H9 (cell line): ENCODE data around the gene KL. TPM values are rescaled to one million over a fixed set of nuclear protein-coding genes. Genes with fewer than 3 reads are reported as not detected.

ENCODE experiments used
- DNase-seq: peaks from one replicate; pipeline ENCODE4 v3.0.0-alpha.2; 2017
- H2AFZ ChIP-seq: one replicate; pipeline ENCODE4 v1.6.1; 2013; ENCODE audit warnings: mild to moderate bottlenecking, low read length, control low read depth, moderate library complexity
- H2AK5ac ChIP-seq: 2 replicates; pipeline ENCODE4 v1.6.1; 2013; ENCODE audit warnings: low read length, control low read depth, mixed read lengths; ENCODE audit not compliant: insufficient read length
- H2BK120ac ChIP-seq: one replicate; pipeline ENCODE4 v1.6.1; 2013; ENCODE audit warnings: low read depth, mild to moderate bottlenecking, low read length, control low read depth, inconsistent platforms; ENCODE audit not compliant: poor library complexity, severe bottlenecking
- H2BK12ac ChIP-seq: 2 replicates; pipeline ENCODE4 v1.6.1; 2013; ENCODE audit warnings: low read length, control low read depth, mixed read lengths, low read depth; ENCODE audit not compliant: insufficient read length
- H2BK15ac ChIP-seq: 2 replicates; pipeline ENCODE4 v1.6.1; 2013; ENCODE audit warnings: low read depth, low read length, control low read depth
- H2BK20ac ChIP-seq: one replicate; pipeline ENCODE4 v1.6.1; 2013; ENCODE audit warnings: low read depth, mild to moderate bottlenecking, low read length, control low read depth, inconsistent platforms; ENCODE audit not compliant: poor library complexity, severe bottlenecking
- H2BK5ac ChIP-seq: 2 replicates; pipeline ENCODE4 v1.6.1; 2013; ENCODE audit warnings: low read length, control low read depth, mixed read lengths; ENCODE audit not compliant: insufficient read length
- H3K14ac ChIP-seq: 2 replicates; pipeline ENCODE4 v1.6.1; 2013; ENCODE audit warnings: low read length, control low read depth; ENCODE audit not compliant: insufficient read depth
- H3K18ac ChIP-seq: 2 replicates; pipeline ENCODE4 v1.6.1; 2013; ENCODE audit warnings: low read depth, mild to moderate bottlenecking, mixed read lengths, low read length, control low read depth; ENCODE audit not compliant: insufficient read length
- H3K23ac ChIP-seq: 2 replicates; pipeline ENCODE4 v1.6.1; 2013; ENCODE audit warnings: low read length, control low read depth, mixed read lengths, low read depth; ENCODE audit not compliant: insufficient read length
- H3K23me2 ChIP-seq: 2 replicates; pipeline ENCODE4 v1.6.1; 2013; ENCODE audit warnings: low read depth, mild to moderate bottlenecking, mixed read lengths, low read length, control low read depth; ENCODE audit not compliant: insufficient read length, poor library complexity, severe bottlenecking
- H3K27ac ChIP-seq: 2 replicates; pipeline ENCODE4 v1.5.1; 2013; ENCODE audit warnings: low read length, control low read depth, mixed read lengths, low read depth; ENCODE audit not compliant: insufficient read length
- H3K27me3 ChIP-seq: 2 replicates; pipeline ENCODE4 v1.6.1; 2013; ENCODE audit warnings: low read length, control low read depth, inconsistent platforms; ENCODE audit not compliant: insufficient read depth
- H3K4ac ChIP-seq: 2 replicates; pipeline ENCODE4 v1.6.1; 2013; ENCODE audit warnings: low read depth, mild to moderate bottlenecking, control low read depth, inconsistent platforms, low read length, moderate library complexity
- H3K4me1 ChIP-seq: 2 replicates; pipeline ENCODE4 v1.6.1; 2013; ENCODE audit warnings: low read length, control low read depth, inconsistent platforms; ENCODE audit not compliant: insufficient read depth
- H3K4me2 ChIP-seq: 2 replicates; pipeline ENCODE4 v1.6.1; 2013; ENCODE audit warnings: low read length, control low read depth, mixed read lengths; ENCODE audit not compliant: insufficient read length, insufficient read depth
- H3K56ac ChIP-seq: 2 replicates; pipeline ENCODE4 v1.6.1; 2013; ENCODE audit warnings: low read depth, mild to moderate bottlenecking, mixed read lengths, low read length, control low read depth; ENCODE audit not compliant: insufficient read length
- H3K79me1 ChIP-seq: 2 replicates; pipeline ENCODE4 v1.6.1; 2013; ENCODE audit warnings: low read depth, mild to moderate bottlenecking, moderate library complexity, low read length, control low read depth, inconsistent platforms; ENCODE audit not compliant: insufficient read depth, poor library complexity, severe bottlenecking
- H3K79me2 ChIP-seq: 2 replicates; pipeline ENCODE4 v1.6.1; 2013; ENCODE audit warnings: low read length, control low read depth, inconsistent platforms; ENCODE audit not compliant: insufficient read depth
- H3K9ac ChIP-seq: 2 replicates; pipeline ENCODE4 v1.6.1; 2013; ENCODE audit warnings: low read length, control low read depth, mixed read lengths; ENCODE audit not compliant: insufficient read length; ENCODE audit errors: extremely low read depth
- H3K9me3 ChIP-seq: one replicate; pipeline ENCODE4 v1.6.1; 2013; ENCODE audit warnings: low read depth, low read length, inconsistent platforms; ENCODE audit not compliant: control insufficient read depth
- H3T11ph ChIP-seq: one replicate; pipeline ENCODE4 v1.6.1; 2013; ENCODE audit warnings: mild to moderate bottlenecking, low read length, control low read depth, inconsistent platforms
- H4K20me1 ChIP-seq: one replicate; pipeline ENCODE4 v1.6.1; 2013; ENCODE audit not compliant: control insufficient read depth, insufficient read length, insufficient read depth
- H4K5ac ChIP-seq: 2 replicates; pipeline ENCODE4 v1.6.1; 2013; ENCODE audit warnings: low read depth, mild to moderate bottlenecking, mixed read lengths, low read length, control low read depth; ENCODE audit not compliant: insufficient read length
- H4K8ac ChIP-seq: replicated peaks from 2 replicates; pipeline ENCODE4 v1.6.1; 2013; ENCODE audit warnings: low read length, control low read depth, mixed read lengths, low read depth; ENCODE audit not compliant: insufficient read length
- H4K91ac ChIP-seq: 2 replicates; pipeline ENCODE4 v1.6.1; 2013; ENCODE audit warnings: low read depth, mild to moderate bottlenecking, moderate library complexity, mixed read lengths, low read length, control low read depth; ENCODE audit not compliant: insufficient read length
- H3K27ac Mint-ChIP-seq, 3 experiments: 2 replicates in 2 of 3; 3 replicates in 1 of 3; pipeline ENCODE4 v1.8.0; 2020 to 2021; ENCODE audit warnings: mixed read lengths in 3 of 3, mild to moderate bottlenecking in 1 of 3, moderate library complexity in 1 of 3
- H3K27me3 Mint-ChIP-seq: 2 replicates; pipeline ENCODE4 v1.8.0; 2021; ENCODE audit warnings: low read depth, mild to moderate bottlenecking, moderate library complexity, mixed read lengths
- H3K36me3 Mint-ChIP-seq, 3 experiments: 2 replicates in 2 of 3; 3 replicates in 1 of 3; pipeline ENCODE4 v1.8.0; 2020 to 2021; ENCODE audit warnings: low read depth in 3 of 3, mixed read lengths in 3 of 3; ENCODE audit not compliant: insufficient read depth in 1 of 3
- H3K4me1 Mint-ChIP-seq, 2 experiments: 2 replicates each; pipeline ENCODE4 v1.8.0; 2020; ENCODE audit warnings: mixed read lengths in 2 of 2
- H3K4me3 Mint-ChIP-seq, 2 experiments: 2 replicates in 1 of 2; 3 replicates in 1 of 2; pipeline ENCODE4 v1.8.0; 2020 to 2021; ENCODE audit warnings: mild to moderate bottlenecking in 2 of 2, mixed read lengths in 2 of 2, moderate library complexity in 1 of 2
- H3K9me3 Mint-ChIP-seq, 2 experiments: 2 replicates in 1 of 2; 3 replicates in 1 of 2; pipeline ENCODE4 v1.8.0; 2020; ENCODE audit warnings: mild to moderate bottlenecking in 2 of 2, mixed read lengths in 2 of 2, moderate library complexity in 1 of 2
- WGBS: extraction: QIAGEN DNeasy Blood & Tissue Kit; methylation state at CpG from one replicate; pipeline ENCODE4 v1.1.7; 2013; ENCODE audit warnings: missing lambda C conversion rate, low lambda C conversion rate, mixed read lengths; ENCODE audit not compliant: insufficient read length; ENCODE audit errors: extremely low coverage; 5-methylcytosine and 5-hydroxymethylcytosine counted together
- total RNA-seq: library from RNA; stranded (reverse); gene quantifications from 2 replicates; pipeline ENCODE4 v1.2.1, GENCODE V29; 2021
- TF ChIP-seq, protein P1 (sequence below): fragments of 200-600 bp; sonication (generic); conservative IDR thresholded peaks from 3 replicates; pipeline ENCODE4 v1.8.0; 2021; ENCODE audit warnings: antibody characterized with exemption, mild to moderate bottlenecking

KL gene
- total RNA-seq, 1 experiment from 2014 or later, result not detected

DNA sequence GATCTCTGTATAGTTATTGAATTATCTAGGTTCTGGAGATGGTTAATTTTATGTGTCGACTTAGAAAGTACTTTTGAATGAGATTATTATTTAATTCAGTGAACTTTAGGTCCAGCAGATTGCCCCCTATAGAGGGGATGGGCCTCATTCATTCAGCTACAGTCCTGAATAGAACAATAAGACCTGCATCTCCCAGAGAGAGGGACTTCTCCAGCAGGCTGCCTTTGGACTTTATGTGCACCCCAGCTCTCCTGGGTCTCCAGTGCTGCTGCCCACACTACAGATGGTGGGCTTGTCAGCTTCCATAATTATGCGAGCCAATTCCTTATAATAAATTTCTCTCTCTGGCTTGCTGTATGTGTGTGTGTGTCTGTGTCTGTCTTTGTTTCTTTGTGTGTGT lies 39.3 kb upstream of the KL start:
- no peak overlapping the region for H2BK120ac ChIP-seq
- H3K4me2 ChIP-seq, result no peak overlapping the region
- no peak overlapping the region for H2AK5ac ChIP-seq
- H2BK5ac ChIP-seq, result no peak overlapping the region
- no peak overlapping the region for H3T11ph ChIP-seq
- H2BK20ac ChIP-seq, result no peak overlapping the region
- no peaks in the 10 kb centered on the region for H3K4me1 ChIP-seq
- H3K23ac ChIP-seq, result no peak overlapping the region
- TF ChIP-seq, protein P1, sequence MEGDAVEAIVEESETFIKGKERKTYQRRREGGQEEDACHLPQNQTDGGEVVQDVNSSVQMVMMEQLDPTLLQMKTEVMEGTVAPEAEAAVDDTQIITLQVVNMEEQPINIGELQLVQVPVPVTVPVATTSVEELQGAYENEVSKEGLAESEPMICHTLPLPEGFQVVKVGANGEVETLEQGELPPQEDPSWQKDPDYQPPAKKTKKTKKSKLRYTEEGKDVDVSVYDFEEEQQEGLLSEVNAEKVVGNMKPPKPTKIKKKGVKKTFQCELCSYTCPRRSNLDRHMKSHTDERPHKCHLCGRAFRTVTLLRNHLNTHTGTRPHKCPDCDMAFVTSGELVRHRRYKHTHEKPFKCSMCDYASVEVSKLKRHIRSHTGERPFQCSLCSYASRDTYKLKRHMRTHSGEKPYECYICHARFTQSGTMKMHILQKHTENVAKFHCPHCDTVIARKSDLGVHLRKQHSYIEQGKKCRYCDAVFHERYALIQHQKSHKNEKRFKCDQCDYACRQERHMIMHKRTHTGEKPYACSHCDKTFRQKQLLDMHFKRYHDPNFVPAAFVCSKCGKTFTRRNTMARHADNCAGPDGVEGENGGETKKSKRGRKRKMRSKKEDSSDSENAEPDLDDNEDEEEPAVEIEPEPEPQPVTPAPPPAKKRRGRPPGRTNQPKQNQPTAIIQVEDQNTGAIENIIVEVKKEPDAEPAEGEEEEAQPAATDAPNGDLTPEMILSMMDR, result no peak
- H3K9me3 ChIP-seq, result no peaks in the 10 kb centered on the region
- Mint-ChIP-seq H3K4me1 (peaks cover 17 to 19% of the 10 kb centered on the region in 2 experiments), H3K4me3 (peak overlapping the region in 1 of 2 experiments; percentile 3; a peak in 1 of 5 replicates), H3K27me3 (no peaks in the 10 kb centered on the region), H3K27ac (no peak overlapping the region; a peak in 1 of 7 replicates), H3K36me3 (no peaks in the 10 kb centered on the region; a peak in 1 of 7 replicates), H3K9me3 (no peaks in the 10 kb centered on the region)
- H2AFZ ChIP-seq, result no peak overlapping the region
- no peak overlapping the region for H2BK15ac ChIP-seq
- H3K27me3 ChIP-seq, result no peaks in the 10 kb centered on the region
- no peak overlapping the region for H3K14ac ChIP-seq
- no peak overlapping the region for H3K27ac ChIP-seq
- DNase-seq, result no peak
- H4K8ac ChIP-seq, result no peak overlapping the region
- no CpG with 5 or more reads among the region's 2 CpGs for WGBS
- no peak overlapping the region for H3K9ac ChIP-seq
- H3K18ac ChIP-seq, result no peak overlapping the region
- H3K79me2 ChIP-seq, result no peaks in the 10 kb centered on the region
- no peak overlapping the region for H4K5ac ChIP-seq
- no peak overlapping the region for H4K91ac ChIP-seq
- H3K4ac ChIP-seq, result no peak overlapping the region
- H3K56ac ChIP-seq, result no peak overlapping the region
- no peaks in the 10 kb centered on the region for H4K20me1 ChIP-seq
- no peaks in the 10 kb centered on the region for H3K79me1 ChIP-seq
- no peaks in the 10 kb centered on the region for H3K23me2 ChIP-seq
- H2BK12ac ChIP-seq, result no peak overlapping the region
